Measurements from ENCODE around the gene DUSP12. TPM values are rescaled to one million over a fixed set of nuclear protein-coding genes. Genes with fewer than 3 reads are reported as not detected.
A peak's percentile ranks its signal among the peaks of the same experiment; 100 is the strongest.

DUSP12 gene
- total RNA-seq, 1 experiment from 2014 or later: 29.4 TPM

DNA sequence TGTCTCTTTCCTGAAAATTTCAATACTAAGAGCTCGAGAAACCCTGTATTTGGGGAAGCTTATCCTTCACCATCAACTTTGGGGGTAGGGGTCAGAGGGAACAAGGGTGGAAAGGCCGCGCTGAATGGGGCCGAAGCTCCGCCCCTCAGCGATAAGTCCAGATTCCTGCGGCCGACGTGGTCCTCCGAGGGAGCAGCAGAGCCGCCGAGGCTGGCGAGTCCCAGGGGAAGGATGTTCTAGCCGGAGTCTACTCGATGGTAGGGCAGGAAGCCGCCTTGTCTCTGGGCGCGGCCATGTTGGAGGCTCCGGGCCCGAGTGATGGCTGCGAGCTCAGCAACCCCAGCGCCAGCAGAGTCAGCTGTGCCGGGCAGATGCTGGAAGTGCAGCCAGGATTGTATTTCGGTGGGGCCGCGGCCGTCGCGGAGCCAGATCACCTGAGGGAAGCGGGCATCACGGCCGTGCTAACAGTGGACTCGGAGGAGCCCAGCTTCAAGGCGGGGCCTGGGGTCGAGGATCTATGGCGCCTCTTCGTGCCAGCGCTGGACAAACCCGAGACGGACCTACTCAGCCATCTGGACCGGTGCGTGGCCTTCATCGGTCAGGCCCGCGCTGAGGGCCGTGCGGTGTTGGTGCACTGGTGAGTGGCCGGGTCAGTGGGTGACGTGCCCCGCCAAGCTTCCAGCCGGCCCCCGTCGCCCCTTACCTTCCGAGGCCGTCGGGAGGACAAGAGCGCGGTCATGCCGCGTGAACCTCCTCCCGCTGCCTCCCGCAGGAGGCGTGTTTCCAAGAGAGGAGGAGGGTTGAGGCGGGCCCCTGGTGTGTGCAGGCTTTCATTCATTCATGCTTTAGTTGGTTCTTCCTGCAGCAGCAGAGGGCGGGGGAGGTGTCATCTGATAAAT is at the start of gene DUSP12 (continued):
- TF ChIP-seq, protein P1, sequence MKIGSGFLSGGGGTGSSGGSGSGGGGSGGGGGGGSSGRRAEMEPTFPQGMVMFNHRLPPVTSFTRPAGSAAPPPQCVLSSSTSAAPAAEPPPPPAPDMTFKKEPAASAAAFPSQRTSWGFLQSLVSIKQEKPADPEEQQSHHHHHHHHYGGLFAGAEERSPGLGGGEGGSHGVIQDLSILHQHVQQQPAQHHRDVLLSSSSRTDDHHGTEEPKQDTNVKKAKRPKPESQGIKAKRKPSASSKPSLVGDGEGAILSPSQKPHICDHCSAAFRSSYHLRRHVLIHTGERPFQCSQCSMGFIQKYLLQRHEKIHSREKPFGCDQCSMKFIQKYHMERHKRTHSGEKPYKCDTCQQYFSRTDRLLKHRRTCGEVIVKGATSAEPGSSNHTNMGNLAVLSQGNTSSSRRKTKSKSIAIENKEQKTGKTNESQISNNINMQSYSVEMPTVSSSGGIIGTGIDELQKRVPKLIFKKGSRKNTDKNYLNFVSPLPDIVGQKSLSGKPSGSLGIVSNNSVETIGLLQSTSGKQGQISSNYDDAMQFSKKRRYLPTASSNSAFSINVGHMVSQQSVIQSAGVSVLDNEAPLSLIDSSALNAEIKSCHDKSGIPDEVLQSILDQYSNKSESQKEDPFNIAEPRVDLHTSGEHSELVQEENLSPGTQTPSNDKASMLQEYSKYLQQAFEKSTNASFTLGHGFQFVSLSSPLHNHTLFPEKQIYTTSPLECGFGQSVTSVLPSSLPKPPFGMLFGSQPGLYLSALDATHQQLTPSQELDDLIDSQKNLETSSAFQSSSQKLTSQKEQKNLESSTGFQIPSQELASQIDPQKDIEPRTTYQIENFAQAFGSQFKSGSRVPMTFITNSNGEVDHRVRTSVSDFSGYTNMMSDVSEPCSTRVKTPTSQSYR (CRISPR knock-in tag; IDR thresholded peaks at IDR 0.05): no peak
- no peak for TF ChIP-seq NR3C1 (CRISPR knock-in tag; conservative IDR thresholded peaks at IDR 0.05; ENCODE audit: low read depth)
- peak; percentile 74; the same call in 1 of the 2 replicates for TF ChIP-seq TCF7 (CRISPR knock-in tag; IDR thresholded peaks at IDR 0.05; ENCODE audit: low read depth)
- no peak for TF ChIP-seq TEAD4 (CRISPR knock-in tag; IDR thresholded peaks at IDR 0.05)
- TF ChIP-seq, protein P2, sequence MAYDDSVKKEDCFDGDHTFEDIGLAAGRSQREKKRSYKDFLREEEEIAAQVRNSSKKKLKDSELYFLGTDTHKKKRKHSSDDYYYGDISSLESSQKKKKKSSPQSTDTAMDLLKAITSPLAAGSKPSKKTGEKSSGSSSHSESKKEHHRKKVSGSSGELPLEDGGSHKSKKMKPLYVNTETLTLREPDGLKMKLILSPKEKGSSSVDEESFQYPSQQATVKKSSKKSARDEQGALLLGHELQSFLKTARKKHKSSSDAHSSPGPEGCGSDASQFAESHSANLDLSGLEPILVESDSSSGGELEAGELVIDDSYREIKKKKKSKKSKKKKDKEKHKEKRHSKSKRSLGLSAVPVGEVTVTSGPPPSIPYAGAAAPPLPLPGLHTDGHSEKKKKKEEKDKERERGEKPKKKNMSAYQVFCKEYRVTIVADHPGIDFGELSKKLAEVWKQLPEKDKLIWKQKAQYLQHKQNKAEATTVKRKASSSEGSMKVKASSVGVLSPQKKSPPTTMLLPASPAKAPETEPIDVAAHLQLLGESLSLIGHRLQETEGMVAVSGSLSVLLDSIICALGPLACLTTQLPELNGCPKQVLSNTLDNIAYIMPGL (CRISPR knock-in tag; IDR thresholded peaks at IDR 0.05): peak; percentile 94
- no peak for TF ChIP-seq ZBTB21 (CRISPR knock-in tag; IDR thresholded peaks at IDR 0.05; ENCODE audit: borderline replicate concordance)
- no peak for TF ChIP-seq GTF2I (CRISPR knock-in tag; conservative IDR thresholded peaks at IDR 0.05)
- TF ChIP-seq, protein P3, sequence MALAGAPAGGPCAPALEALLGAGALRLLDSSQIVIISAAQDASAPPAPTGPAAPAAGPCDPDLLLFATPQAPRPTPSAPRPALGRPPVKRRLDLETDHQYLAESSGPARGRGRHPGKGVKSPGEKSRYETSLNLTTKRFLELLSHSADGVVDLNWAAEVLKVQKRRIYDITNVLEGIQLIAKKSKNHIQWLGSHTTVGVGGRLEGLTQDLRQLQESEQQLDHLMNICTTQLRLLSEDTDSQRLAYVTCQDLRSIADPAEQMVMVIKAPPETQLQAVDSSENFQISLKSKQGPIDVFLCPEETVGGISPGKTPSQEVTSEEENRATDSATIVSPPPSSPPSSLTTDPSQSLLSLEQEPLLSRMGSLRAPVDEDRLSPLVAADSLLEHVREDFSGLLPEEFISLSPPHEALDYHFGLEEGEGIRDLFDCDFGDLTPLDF (CRISPR knock-in tag; IDR thresholded peaks at IDR 0.05): no peak
- no peak for TF ChIP-seq TP53 (CRISPR knock-in tag; IDR thresholded peaks at IDR 0.05)
- TF ChIP-seq ZNF416 (CRISPR knock-in tag; IDR thresholded peaks at IDR 0.05): no peak
- TF ChIP-seq, protein P4, sequence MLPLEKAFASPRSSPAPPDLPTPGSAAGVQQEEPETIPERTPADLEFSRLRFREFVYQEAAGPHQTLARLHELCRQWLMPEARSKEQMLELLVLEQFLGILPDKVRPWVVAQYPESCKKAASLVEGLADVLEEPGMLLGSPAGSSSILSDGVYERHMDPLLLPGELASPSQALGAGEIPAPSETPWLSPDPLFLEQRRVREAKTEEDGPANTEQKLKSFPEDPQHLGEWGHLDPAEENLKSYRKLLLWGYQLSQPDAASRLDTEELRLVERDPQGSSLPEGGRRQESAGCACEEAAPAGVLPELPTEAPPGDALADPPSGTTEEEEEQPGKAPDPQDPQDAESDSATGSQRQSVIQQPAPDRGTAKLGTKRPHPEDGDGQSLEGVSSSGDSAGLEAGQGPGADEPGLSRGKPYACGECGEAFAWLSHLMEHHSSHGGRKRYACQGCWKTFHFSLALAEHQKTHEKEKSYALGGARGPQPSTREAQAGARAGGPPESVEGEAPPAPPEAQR (CRISPR knock-in tag; IDR thresholded peaks at IDR 0.05): no peak
- TF ChIP-seq, protein P5, sequence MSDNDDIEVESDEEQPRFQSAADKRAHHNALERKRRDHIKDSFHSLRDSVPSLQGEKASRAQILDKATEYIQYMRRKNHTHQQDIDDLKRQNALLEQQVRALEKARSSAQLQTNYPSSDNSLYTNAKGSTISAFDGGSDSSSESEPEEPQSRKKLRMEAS (CRISPR knock-in tag; IDR thresholded peaks at IDR 0.05): peak; percentile 87
- TF ChIP-seq, protein P6, sequence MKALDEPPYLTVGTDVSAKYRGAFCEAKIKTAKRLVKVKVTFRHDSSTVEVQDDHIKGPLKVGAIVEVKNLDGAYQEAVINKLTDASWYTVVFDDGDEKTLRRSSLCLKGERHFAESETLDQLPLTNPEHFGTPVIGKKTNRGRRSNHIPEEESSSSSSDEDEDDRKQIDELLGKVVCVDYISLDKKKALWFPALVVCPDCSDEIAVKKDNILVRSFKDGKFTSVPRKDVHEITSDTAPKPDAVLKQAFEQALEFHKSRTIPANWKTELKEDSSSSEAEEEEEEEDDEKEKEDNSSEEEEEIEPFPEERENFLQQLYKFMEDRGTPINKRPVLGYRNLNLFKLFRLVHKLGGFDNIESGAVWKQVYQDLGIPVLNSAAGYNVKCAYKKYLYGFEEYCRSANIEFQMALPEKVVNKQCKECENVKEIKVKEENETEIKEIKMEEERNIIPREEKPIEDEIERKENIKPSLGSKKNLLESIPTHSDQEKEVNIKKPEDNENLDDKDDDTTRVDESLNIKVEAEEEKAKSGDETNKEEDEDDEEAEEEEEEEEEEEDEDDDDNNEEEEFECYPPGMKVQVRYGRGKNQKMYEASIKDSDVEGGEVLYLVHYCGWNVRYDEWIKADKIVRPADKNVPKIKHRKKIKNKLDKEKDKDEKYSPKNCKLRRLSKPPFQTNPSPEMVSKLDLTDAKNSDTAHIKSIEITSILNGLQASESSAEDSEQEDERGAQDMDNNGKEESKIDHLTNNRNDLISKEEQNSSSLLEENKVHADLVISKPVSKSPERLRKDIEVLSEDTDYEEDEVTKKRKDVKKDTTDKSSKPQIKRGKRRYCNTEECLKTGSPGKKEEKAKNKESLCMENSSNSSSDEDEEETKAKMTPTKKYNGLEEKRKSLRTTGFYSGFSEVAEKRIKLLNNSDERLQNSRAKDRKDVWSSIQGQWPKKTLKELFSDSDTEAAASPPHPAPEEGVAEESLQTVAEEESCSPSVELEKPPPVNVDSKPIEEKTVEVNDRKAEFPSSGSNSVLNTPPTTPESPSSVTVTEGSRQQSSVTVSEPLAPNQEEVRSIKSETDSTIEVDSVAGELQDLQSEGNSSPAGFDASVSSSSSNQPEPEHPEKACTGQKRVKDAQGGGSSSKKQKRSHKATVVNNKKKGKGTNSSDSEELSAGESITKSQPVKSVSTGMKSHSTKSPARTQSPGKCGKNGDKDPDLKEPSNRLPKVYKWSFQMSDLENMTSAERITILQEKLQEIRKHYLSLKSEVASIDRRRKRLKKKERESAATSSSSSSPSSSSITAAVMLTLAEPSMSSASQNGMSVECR (CRISPR knock-in tag; IDR thresholded peaks at IDR 0.05; ENCODE audit: borderline replicate concordance): peak; percentile 93; the same call in 1 of the 2 replicates
- TF ChIP-seq NR2C2 (CRISPR knock-in tag; IDR thresholded peaks at IDR 0.05): 0 out of 2 replicates have a peak, but pooled peaks have one; percentile 28
